ENCODE data around the gene DEF6.

DEF6 gene

DNA sequence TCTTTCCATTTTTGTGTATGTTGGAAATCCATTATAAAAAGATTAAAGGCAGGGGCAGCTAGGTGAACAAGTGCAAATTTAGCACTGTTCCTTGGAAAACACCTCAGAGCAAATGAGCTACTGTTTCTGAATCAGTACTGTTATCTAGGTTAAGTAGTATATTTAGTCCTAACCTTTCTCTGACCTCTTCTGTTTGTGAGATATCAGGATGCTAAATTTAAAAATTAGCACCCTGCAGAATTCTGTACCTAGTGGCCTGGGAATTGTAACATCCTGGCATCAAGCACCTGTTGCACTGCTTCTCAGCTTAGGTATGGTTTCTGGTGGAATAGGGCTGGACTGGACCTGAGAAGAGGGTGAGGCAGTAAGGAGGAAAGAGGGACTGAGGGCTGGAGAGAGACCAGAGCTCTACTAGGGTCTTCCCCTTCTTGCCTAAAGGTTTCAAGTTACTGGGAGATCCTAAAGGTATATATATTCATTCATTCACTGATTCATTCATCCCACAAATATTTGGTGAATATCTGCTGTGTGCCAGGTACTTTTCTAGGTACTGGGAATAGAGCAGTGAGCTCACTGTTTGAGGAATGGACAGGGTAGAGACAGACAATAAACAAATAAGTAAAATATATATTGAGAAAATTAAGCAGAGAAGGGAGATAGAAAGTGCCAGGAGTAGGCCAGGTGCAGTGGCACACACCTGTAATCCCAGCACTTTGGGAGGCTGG, 32.9 kb upstream of the DEF6 start:
- no peak for DNase-seq (ENCODE audit: low read depth in 1 of 2, low spot score in 1 of 2)
- no peak for TF ChIP-seq JUND (IDR thresholded peaks at IDR 0.05; ENCODE audit: low read depth)
- in situ Hi-C loops (cut with HindIII; ENCODE audit: low pct_unique_long_range_greater_than_20kb, low sequenced_read_pairs), result no loop called here

DNA sequence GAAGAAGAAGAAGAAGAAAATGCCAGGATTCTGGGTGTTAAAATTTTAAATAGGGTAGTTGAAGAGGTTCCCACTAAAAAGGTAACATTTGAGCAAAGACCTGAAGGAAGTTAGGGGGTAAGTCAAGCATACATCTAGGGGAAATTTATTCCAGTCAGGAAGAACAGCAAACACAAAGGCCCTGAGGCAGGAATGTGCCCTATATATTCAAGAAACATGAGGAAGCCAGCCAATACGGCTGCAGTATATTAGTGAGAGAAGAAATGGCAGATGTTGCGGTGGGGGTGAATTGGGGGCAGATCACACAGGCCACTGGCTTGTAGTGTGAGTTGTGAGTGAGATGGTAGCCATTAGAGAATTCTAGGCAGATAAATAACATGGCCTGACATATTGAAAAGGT, 32.1 kb upstream of the DEF6 start:
- DNase-seq (ENCODE audit: low read depth in 1 of 2, low spot score in 1 of 2), result peak in 1 of 2 experiments; percentile 64
- no peak for TF ChIP-seq JUND (IDR thresholded peaks at IDR 0.05; ENCODE audit: low read depth)
- in situ Hi-C loops (cut with HindIII; ENCODE audit: low pct_unique_long_range_greater_than_20kb, low sequenced_read_pairs), result no loop called here

- in situ Hi-C loops (cut with HindIII; ENCODE audit: low pct_unique_long_range_greater_than_20kb, low sequenced_read_pairs), result no loop called here
- DNase-seq (ENCODE audit: low read depth in 1 of 2, low spot score in 1 of 2), result no peak
- no peak for TF ChIP-seq JUND (IDR thresholded peaks at IDR 0.05; ENCODE audit: low read depth)
Measured at GRCh38 chr6:35267446-35267845, 30.2 kb upstream of the DEF6 start.

DNA sequence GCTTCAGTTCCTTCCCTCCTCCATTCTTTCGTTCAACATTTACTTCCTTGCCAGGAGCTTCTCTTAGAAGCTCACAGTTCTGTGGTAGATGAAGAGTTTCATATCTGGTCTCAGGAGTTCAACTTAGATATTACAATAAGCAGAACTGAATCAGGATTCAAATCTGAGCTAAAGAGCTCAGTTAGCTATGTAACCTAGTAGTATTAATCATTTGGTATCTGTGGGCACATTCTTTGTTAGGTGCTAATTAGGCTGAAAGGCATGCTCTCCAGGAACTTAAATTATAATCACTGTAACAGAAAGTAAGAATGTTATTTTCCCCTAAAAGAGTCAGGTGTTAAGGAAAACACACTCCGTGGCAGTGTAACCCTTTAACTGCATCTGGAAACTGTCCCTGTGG, 29.7 kb upstream of the DEF6 start:
- in situ Hi-C loops (cut with HindIII; ENCODE audit: low pct_unique_long_range_greater_than_20kb, low sequenced_read_pairs), result no loop called here
- no peak for DNase-seq (ENCODE audit: low read depth in 1 of 2, low spot score in 1 of 2)
- TF ChIP-seq JUND (IDR thresholded peaks at IDR 0.05; ENCODE audit: low read depth), result no peak

- DNase-seq (ENCODE audit: low read depth in 1 of 2, low spot score in 1 of 2), result no peak
- TF ChIP-seq JUND (IDR thresholded peaks at IDR 0.05; ENCODE audit: low read depth), result no peak
- in situ Hi-C loops (cut with HindIII; ENCODE audit: low pct_unique_long_range_greater_than_20kb, low sequenced_read_pairs), result no loop called here
Measured at GRCh38 chr6:35272005-35272404, 25.6 kb upstream of the DEF6 start.

GRCh38 chr6:35273822-35274559, 23.6 kb upstream of the DEF6 start:
- no peak for DNase-seq (ENCODE audit: low read depth in 1 of 2, low spot score in 1 of 2)
- no peak for TF ChIP-seq JUND (IDR thresholded peaks at IDR 0.05; ENCODE audit: low read depth)
- in situ Hi-C loops (cut with HindIII; ENCODE audit: low pct_unique_long_range_greater_than_20kb, low sequenced_read_pairs), result no loop called here

DNA sequence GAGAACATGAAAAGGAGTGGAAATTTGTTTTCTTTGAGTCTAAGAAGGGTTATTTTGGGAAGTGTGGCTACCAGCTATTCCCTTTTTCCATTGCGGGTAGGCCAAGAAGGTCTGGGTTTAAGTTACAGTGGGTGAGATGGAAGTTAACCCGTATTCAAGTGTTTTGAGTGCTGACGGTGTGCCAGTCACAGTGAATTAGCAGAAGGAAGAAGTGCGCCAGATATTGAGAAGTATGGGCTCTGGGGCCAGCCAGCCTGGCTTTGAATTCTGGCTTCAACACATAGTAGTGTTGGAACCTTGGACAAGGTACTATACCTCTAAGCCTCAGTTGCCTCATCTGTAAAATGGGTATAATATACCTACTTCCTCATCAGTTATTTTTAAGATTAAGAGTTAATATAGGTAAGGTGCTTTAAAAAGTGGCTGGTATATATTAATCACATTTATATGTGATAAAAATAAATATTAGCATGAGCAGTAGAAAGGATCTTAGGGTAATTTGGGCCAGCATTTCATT, 21.8 kb upstream of the DEF6 start:
- no peak for DNase-seq (ENCODE audit: low read depth in 1 of 2, low spot score in 1 of 2)
- in situ Hi-C loops (cut with HindIII; ENCODE audit: low pct_unique_long_range_greater_than_20kb, low sequenced_read_pairs), result no loop called here
- TF ChIP-seq JUND (IDR thresholded peaks at IDR 0.05; ENCODE audit: low read depth), result no peak

DNA sequence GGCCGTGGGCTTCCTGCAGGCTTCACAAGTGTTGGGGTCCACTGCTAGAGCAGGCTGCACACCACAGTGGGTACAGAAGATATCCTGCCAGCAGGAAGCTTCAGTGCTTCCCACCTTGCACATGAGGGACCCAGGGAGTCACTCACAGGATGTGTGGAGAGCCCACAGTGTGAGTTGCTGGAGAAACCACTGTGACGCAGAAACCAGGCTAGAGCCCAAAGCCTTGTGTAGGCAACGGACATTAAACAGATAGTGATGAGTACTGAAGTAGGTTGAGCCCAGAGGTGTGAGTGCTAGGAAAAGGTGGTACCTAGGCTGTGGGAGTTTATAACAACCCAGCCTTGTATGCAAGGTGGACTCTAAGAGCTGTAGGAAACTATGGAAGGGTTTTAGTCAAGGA, 18.9 kb upstream of the DEF6 start:
- in situ Hi-C loops (cut with HindIII; ENCODE audit: low pct_unique_long_range_greater_than_20kb, low sequenced_read_pairs), result no loop called here
- no peak for DNase-seq (ENCODE audit: low read depth in 1 of 2, low spot score in 1 of 2)
- no peak for TF ChIP-seq JUND (IDR thresholded peaks at IDR 0.05; ENCODE audit: low read depth)

DNA sequence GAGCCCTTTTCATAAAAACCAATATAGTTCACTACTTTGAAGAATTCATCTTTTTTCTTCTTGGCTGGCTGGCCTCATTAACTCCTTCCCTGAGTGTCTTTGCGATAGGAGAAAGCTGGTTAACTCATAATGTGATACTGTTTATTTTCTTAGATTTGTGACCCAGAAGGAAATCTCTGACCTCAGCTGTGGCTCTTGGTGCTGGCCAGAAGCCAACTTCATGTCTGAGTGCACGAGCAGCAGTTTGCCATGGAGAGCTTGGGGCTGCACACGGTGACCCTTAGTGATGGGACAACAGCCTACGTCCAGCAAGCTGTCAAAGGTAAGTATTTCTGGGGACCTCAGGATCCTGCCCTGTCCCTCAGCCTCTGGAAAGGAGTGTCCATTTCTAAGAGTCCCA, 16.7 kb upstream of the DEF6 start:
- in situ Hi-C loops (cut with HindIII; ENCODE audit: low pct_unique_long_range_greater_than_20kb, low sequenced_read_pairs), result no loop called here
- no peak for DNase-seq (ENCODE audit: low read depth in 1 of 2, low spot score in 1 of 2)
- no peak for TF ChIP-seq JUND (IDR thresholded peaks at IDR 0.05; ENCODE audit: low read depth)

DNA sequence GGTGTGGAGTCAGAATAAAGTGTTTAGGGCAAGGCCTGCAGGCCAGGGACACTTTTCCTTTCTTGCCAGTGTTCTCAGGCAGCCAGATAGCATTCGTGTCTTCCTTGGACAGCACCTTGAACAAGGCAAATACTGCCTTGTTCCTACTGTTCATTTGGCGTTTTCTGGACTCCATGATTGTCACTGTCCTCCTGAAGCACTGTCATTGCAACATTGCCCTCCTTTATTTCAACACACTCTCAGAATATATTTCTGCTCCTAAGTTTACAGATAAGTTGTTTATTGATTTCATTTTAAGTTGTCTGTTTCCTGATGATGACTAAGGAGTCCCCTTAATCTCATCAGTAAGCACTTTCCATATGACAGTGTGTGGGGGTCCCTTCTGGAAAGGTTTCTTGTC, 15.1 kb upstream of the DEF6 start:
- DNase-seq (ENCODE audit: low read depth in 1 of 2, low spot score in 1 of 2), result no peak
- TF ChIP-seq JUND (IDR thresholded peaks at IDR 0.05; ENCODE audit: low read depth), result no peak
- in situ Hi-C loops (cut with HindIII; ENCODE audit: low pct_unique_long_range_greater_than_20kb, low sequenced_read_pairs), result no loop called here

- no peak for DNase-seq (ENCODE audit: low read depth in 1 of 2, low spot score in 1 of 2)
- TF ChIP-seq JUND (IDR thresholded peaks at IDR 0.05; ENCODE audit: low read depth), result no peak
- in situ Hi-C loops (cut with HindIII; ENCODE audit: low pct_unique_long_range_greater_than_20kb, low sequenced_read_pairs), result no loop called here
Measured at GRCh38 chr6:35283361-35283760, 14.3 kb upstream of the DEF6 start.

- DNase-seq (ENCODE audit: low read depth in 1 of 2, low spot score in 1 of 2), result no peak
- in situ Hi-C loops (cut with HindIII; ENCODE audit: low pct_unique_long_range_greater_than_20kb, low sequenced_read_pairs), result no loop called here
- TF ChIP-seq JUND (IDR thresholded peaks at IDR 0.05; ENCODE audit: low read depth), result no peak
Measured at GRCh38 chr6:35287671-35288396, 9.8 kb upstream of the DEF6 start.

DNA sequence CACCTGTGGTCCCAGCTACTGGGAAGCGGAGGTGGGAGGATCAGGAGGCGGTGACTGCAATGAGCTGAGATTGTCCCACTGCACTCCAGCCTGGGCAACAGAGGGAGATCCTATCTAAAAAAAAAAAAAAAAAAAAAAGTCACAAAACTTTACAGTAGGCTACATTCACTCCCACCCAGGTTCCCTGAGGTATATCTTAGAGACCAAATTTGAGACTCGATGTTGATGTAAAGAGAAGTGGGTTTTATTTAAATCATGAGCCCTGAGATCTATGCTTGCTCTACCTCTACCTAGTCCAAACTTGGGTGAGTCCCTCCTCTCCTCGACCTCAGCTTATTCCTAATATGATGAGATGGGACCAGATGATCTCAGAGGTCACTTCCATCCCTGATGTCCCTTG, 8.8 kb upstream of the DEF6 start:
- in situ Hi-C loops (cut with HindIII; ENCODE audit: low pct_unique_long_range_greater_than_20kb, low sequenced_read_pairs), result no loop called here
- TF ChIP-seq JUND (IDR thresholded peaks at IDR 0.05; ENCODE audit: low read depth), result no peak
- no peak for DNase-seq (ENCODE audit: low read depth in 1 of 2, low spot score in 1 of 2)

All from T47D (cell line).